Common myeloid progenitor, CD34-positive (primary cell): Measurements from ENCODE around the gene POP7.
"Not testable (repeated sequence)": the region's sequence is repeated elsewhere in the genome, so short reads cannot be mapped to it uniquely, and the experiment has no call there.

Experiments used
- CTCF ChIA-PET: fragments of 350-600 bp; sonication (Branson Sonifier 250); formaldehyde crosslinking; loops from one replicate; lab custom pipeline; 2021; ENCODE audit warnings: antibody characterized with exemption; lab: Charles Lee
- POLR2A ChIA-PET: fragments of 350-600 bp; sonication (Branson Sonifier 250); formaldehyde crosslinking; loops from one replicate; lab custom pipeline; 2021; ENCODE audit warnings: antibody characterized with exemption; lab: Charles Lee
- DNase-seq, 3 donors: peaks; one replicate each; pipeline versions ENCODE4 v3.0.0 to v3.0.0-alpha.2; 2013
- H3K27ac ChIP-seq, 2 experiments: 1 replicate in 1 of 2; 2 replicates in 1 of 2; pipeline ENCODE4 v1.7.0; 2013; ENCODE audit warnings: inconsistent platforms in 2 of 2, low read length in 2 of 2, mild to moderate bottlenecking in 2 of 2, low read depth in 1 of 2, moderate library complexity in 1 of 2; ENCODE audit not compliant: severe bottlenecking in 2 of 2, insufficient read depth in 1 of 2, poor library complexity in 1 of 2
- H3K27me3 ChIP-seq, 5 experiments: replicated peaks in 2 of 5; 1 replicate in 3 of 5; 2 replicates in 2 of 5; pipeline versions ENCODE4 v1.6.1 to v1.7.0; 2013; ENCODE audit warnings: low read length in 4 of 5, mild to moderate bottlenecking in 2 of 5, moderate library complexity in 2 of 5, inconsistent platforms in 1 of 5; ENCODE audit not compliant: insufficient read depth in 5 of 5, control insufficient read depth in 4 of 5
- H3K36me3 ChIP-seq, 4 experiments: 1 replicate in 2 of 4; 2 replicates in 2 of 4; pipeline versions ENCODE4 v1.6.1 to v1.7.0; 2013; ENCODE audit warnings: low read length in 3 of 4, control low read depth in 1 of 4, mild to moderate bottlenecking in 1 of 4; ENCODE audit not compliant: control insufficient read depth in 4 of 4, insufficient read depth in 4 of 4
- H3K4me1 ChIP-seq, 4 experiments: 1 replicate in 3 of 4; 2 replicates in 1 of 4; pipeline versions ENCODE4 v1.6.1 to v1.7.1; 2013; ENCODE audit warnings: low read length in 3 of 4, mild to moderate bottlenecking in 3 of 4, control low read depth in 1 of 4, inconsistent platforms in 1 of 4, moderate library complexity in 1 of 4; ENCODE audit not compliant: control insufficient read depth in 4 of 4, insufficient read depth in 4 of 4; ENCODE audit errors: control extremely low read depth in 1 of 4
- H3K4me3 ChIP-seq, 7 experiments: 1 replicate in 4 of 7; 2 replicates in 3 of 7; pipeline versions ENCODE4 v1.5.1 to v1.7.0; 2013; ENCODE audit warnings: mild to moderate bottlenecking in 7 of 7, low read length in 6 of 7, moderate library complexity in 6 of 7, inconsistent platforms in 2 of 7, low read depth in 2 of 7, control low read depth in 1 of 7; ENCODE audit not compliant: insufficient read depth in 4 of 7, control insufficient read depth in 1 of 7; ENCODE audit errors: extremely low read depth in 1 of 7
- H3K9me3 ChIP-seq, 5 experiments: 1 replicate in 4 of 5; 2 replicates in 1 of 5; pipeline versions ENCODE4 v1.6.1 to v1.7.1; 2013; ENCODE audit warnings: low read length in 4 of 5, mild to moderate bottlenecking in 2 of 5, inconsistent platforms in 1 of 5, low read depth in 1 of 5, moderate library complexity in 1 of 5; ENCODE audit not compliant: control insufficient read depth in 4 of 5, insufficient read depth in 2 of 5; ENCODE audit errors: control extremely low read depth in 1 of 5
- WGBS: methylation state at CpG from one replicate; pipeline ENCODE4 v1.1.5; 2013; ENCODE audit not compliant: insufficient coverage; 5-methylcytosine and 5-hydroxymethylcytosine counted together

Gene POP7

DNA sequence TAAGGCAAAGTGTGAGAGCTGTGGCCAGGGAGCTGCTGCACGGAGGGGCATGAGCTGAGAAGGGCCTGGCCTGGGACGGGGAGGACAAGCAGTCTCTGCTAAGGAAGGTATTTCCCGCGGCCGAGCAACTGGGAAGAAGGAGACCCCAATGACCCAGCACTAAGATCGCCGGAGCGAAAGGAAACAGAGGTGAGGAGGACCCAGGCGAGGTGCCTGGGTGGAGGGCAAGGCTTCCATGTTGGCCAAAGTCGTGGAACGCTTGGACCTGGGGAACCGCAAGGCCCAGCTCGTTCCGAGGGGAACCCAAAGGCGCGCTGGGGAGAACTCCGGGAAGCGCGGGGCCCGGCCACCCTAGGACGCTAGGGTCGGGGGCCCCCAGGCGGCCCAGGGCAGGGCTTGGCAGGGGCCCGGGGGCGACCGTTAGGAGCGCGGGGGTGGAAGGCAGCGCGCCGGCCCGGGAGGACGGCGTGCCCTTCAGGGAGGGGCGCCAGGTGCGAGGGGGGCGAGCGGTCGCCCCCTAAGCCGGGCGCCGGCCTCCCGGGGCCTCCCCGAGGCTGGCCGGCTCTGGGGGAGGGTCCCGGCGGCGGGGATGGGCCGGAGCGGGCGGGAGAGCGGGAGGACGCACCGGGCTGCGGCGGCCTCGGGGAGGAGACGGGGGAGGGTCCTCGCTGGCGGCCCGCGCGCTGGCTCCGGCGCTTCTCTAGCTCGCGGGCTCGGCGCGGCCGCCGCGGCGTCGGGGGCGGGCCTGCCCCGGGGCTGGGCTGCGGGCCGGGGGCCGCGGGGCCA lies 12.4 kb upstream of the POP7 start:
- under 1% methylated on average over 64 of the region's 81 CpGs for WGBS
- peaks cover 11 to 35% (median 31%) of the 10 kb centered on the region in 4 experiments for H3K4me1 ChIP-seq
- H3K27ac ChIP-seq = peak overlapping the region; percentile 33 to 81
- ChIA-PET POLR2A (interaction anchor here (1.5 to 2.0 kb wide), 2 partner anchors 20 to 81 kb away, joined by 3 to 5 read pairs; partner anchors contain the start of genes GNB2 and MOSPD3), CTCF (interaction anchor here (0.8 to 8.7 kb wide), 16 partner anchors 9 to 230 kb away, joined by 3 to 80 read pairs (median 6); partner anchors contain the start of genes MOSPD3, POP7 and SPACDR)
- peak overlapping the region; percentile 73 to 94 (median 84) for H3K4me3 ChIP-seq
- peaks cover 0 to 2% (median 0%) of the 10 kb centered on the region in 5 experiments for H3K27me3 ChIP-seq
- no peaks in the 10 kb centered on the region for H3K9me3 ChIP-seq
- peaks cover 0 to 25% (median 6%) of the 10 kb centered on the region in 4 experiments for H3K36me3 ChIP-seq
- no peak for DNase-seq

DNA sequence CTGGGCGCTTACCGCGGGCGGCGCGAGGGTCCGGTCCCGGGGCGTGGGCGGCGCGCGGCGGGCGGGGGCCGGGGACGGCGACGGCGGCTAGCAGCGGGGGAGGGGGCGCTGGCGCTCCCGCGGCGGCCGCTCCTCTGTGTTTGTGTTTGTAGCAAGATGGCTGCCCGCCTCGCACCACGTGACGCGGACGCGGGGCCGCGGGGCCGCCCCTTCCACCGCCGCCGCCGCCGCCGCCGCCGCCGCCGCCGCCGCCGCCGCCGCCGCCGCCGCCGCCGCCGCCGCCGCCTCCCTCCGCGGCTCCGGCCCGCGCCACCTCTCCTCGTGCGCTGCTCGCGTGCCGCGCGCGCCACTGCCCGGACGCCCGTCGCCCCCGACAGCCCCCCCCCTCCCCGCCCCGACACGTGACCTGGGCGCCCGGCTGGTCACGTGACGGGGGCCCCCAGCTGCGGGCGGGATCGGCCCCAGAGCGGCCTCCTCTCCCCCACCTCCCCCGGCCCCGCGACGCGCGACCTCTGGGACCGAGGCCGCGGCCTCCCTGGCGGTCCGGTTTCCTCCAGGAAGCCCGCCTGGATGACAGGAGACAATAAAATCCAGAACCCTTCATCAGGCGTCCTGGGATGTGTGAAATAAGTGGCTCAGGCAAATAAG lies 11.7 kb upstream of the POP7 start, which contains the start of gene GIGYF1:
Gene GIGYF1 (minus strand): TSS at position 153 of the 648 bp plus-strand sequence. CDS start 6,012 bp downstream, outside the sequence.
- 0% methylated on average over 31 of the region's 102 CpGs for WGBS
- Histone ChIP-seq H3K9me3 (no peaks in the 10 kb centered on the region), H3K4me1 (peaks cover 11 to 35% (median 31%) of the 10 kb centered on the region in 4 experiments), H3K27me3 (peaks cover 0 to 5% (median 0%) of the 10 kb centered on the region in 5 experiments), H3K27ac (peak within 1 kb of the TSS; percentile 33 to 81), H3K36me3 (peaks cover 0 to 18% (median 3%) of the 10 kb centered on the region in 4 experiments), H3K4me3 (peak within 1 kb of the TSS; percentile 73 to 94 (median 84))
- POLR2A ChIA-PET = interaction anchor here (0.5 to 2.0 kb wide), 3 partner anchors 21 to 254 kb away, joined by 3 to 5 read pairs (median 3); partner anchors contain the start of genes GNB2 and MOSPD3
- CTCF ChIA-PET = interaction anchor here (1.6 to 8.7 kb wide), 6 partner anchors 11 to 228 kb away, joined by 4 to 80 read pairs (median 26); partner anchors contain the start of gene POP7
- peak; percentile 64 to 76 (median 73) for DNase-seq

DNA sequence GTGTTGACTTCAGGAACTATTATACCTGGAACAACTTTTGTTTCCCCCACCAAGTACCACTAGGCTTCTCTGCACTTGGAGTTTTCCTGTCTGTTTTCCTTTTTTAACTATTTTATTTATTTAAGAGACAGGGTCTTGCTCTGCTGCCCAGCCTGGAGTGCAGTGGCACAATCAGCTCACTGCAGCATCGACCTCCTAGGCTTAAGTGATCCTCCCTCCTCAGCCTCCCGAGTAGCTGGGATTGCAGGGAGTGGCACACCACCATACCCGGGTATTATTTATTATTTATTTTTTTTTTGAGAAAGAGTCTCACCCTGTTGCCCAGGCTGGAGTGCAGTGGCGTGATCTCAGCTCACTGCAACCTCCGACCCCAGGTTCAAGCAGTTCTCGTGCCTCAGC lies 9.8 kb upstream of the POP7 start:
- peaks cover 11 to 30% (median 27%) of the 10 kb centered on the region in 4 experiments for H3K4me1 ChIP-seq
- H3K36me3 ChIP-seq = peaks cover 0 to 3% (median 0%) of the 10 kb centered on the region in 4 experiments
- H3K4me3 ChIP-seq = no peak overlapping the region
- 97% methylated on average over 3 of the region's 6 CpGs for WGBS
- H3K27ac ChIP-seq = no peak overlapping the region
- H3K9me3 ChIP-seq = no peaks in the 10 kb centered on the region
- ChIA-PET CTCF (interaction anchor here (1.2 to 3.9 kb wide), 4 partner anchors 9 to 156 kb away, joined by 3 to 21 read pairs (median 4); partner anchors contain the start of genes POP7 and SLC12A9), POLR2A (no interaction called here)
- DNase-seq = no peak
- H3K27me3 ChIP-seq = peaks cover 0 to 5% (median 0%) of the 10 kb centered on the region in 5 experiments

DNA sequence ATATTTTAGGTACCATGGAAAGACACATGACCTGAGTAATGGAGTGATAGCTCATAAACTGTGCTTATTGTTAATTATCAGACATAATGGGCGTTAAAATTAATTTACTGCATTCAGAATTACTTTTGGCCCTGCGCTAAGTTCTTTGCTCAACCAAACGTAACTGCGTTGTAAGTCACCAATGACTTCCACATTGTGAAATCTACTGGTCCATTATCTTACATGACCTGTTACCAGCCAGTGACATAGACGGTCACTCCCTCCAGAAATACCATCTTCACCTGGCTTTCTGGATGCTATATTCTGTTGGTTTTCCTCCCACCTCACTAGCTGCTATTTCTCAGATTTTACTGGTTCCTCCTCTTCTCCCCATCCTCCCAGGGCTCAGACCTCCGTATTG lies 6.9 kb upstream of the POP7 start:
- DNase-seq = no peak
- H3K36me3 ChIP-seq = no peaks in the 10 kb centered on the region
- no peaks in the 10 kb centered on the region for H3K9me3 ChIP-seq
- H3K27ac ChIP-seq = no peak overlapping the region
- peaks cover 0 to 5% (median 0%) of the 10 kb centered on the region in 5 experiments for H3K27me3 ChIP-seq
- H3K4me1 ChIP-seq = peaks cover 0 to 7% (median 4%) of the 10 kb centered on the region in 4 experiments
- H3K4me3 ChIP-seq = no peak overlapping the region
- POLR2A ChIA-PET = no interaction called here
- WGBS = 94% methylated on average over 5 of the region's 6 CpGs
- CTCF ChIA-PET = interaction anchor here (0.9 to 1.4 kb wide), 4 partner anchors 21 to 128 kb away, joined by 3 to 4 read pairs (median 3); partner anchors contain the start of genes EPHB4, EPO and MOSPD3

DNA sequence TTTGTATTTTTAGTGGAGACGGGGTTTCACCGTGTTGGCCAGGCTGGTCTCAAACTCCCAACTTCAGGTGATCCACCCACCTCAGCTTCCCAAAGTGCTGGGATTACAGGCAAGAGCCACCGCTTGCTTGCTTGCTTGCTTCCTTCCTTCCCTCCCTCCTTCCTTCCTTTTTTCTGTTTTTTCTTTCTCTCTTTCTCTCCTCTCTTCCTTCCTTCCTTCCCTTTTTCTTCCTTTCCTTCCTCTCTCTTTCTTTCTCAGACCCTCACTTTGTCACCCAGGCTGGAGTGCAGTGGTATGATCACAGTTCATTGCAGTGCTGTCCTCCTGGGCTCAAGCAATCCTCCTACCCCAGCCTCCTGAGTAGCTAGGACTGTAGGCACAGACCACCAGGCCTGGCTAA lies 4.8 kb upstream of the POP7 start:
- not testable (repeated sequence) for H3K36me3 ChIP-seq, DNase-seq, H3K9me3 ChIP-seq, H3K27ac ChIP-seq, H3K4me3 ChIP-seq, H3K27me3 ChIP-seq
- ChIA-PET POLR2A (interaction anchor here (0.6 kb wide), 1 partner anchor 16 kb away, joined by 4 read pairs; no protein-coding TSS in a partner anchor), CTCF (interaction anchor here (1.1 to 8.6 kb wide), 4 partner anchors 24 to 149 kb away, joined by 3 to 79 read pairs (median 5); partner anchors contain the start of genes FBXO24, LRCH4 and SLC12A9)
- 56% methylated on average over 3 of the region's 3 CpGs for WGBS
- H3K4me1 ChIP-seq = peaks cover 0 to 11% (median 10%) of the 10 kb centered on the region in 4 experiments

DNA sequence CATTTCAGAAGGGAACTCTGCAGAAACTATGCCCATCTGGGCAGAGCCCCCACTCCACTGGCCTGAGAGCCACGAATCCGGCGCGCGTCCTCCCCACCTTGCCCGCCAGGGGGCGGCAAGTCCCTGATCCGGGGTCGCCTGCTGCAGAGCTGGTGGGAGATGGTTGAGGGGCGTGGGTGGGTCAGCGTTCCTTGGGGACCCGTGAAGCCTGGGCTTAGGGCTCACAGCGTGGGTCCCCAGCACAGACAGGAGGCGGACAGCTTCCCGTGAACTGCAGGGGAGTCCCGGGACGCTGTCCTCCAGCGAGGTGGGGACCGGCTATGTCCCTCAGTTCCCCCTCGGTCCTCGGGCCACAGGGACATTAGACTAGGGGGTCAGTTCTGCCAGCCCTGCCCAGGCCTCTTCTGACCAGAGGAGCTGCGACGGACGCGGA lies 585 bp upstream of the POP7 start:
- Histone ChIP-seq H3K4me3 (peak overlapping the region; percentile 62 to 97 (median 89)), H3K36me3 (peaks cover 0 to 11% (median 1%) of the 10 kb centered on the region in 4 experiments), H3K4me1 (peaks cover 0 to 23% (median 19%) of the 10 kb centered on the region in 4 experiments), H3K9me3 (no peaks in the 10 kb centered on the region), H3K27me3 (no peaks in the 10 kb centered on the region), H3K27ac (peak overlapping the region; percentile 64 to 87)
- DNase-seq = peak; percentile 64 to 81 (median 81)
- WGBS = 0% methylated on average over 19 of the region's 25 CpGs
- ChIA-PET CTCF (interaction anchor here (0.7 to 8.6 kb wide), 29 partner anchors 9 to 256 kb away, joined by 3 to 79 read pairs (median 4); partner anchors contain the start of genes EPHB4, EPO, SLC12A9 and ZAN), POLR2A (interaction anchor here (0.8 to 1.4 kb wide), 3 partner anchors 94 to 147 kb away, joined by 3 to 6 read pairs (median 3); partner anchors contain the start of gene SLC12A9)
